ENCODE results near the gene THAP12. TPM values are rescaled to one million over a fixed set of nuclear protein-coding genes. Genes with fewer than 3 reads are reported as not detected.
"Not testable (repeated sequence)": the region's sequence is repeated elsewhere in the genome, so short reads cannot be mapped to it uniquely, and the experiment has no call there.

The THAP12 gene
- total RNA-seq, 3 donors from 2014 or later, result 70.5 to 71.7 (median 71.3) TPM

DNA sequence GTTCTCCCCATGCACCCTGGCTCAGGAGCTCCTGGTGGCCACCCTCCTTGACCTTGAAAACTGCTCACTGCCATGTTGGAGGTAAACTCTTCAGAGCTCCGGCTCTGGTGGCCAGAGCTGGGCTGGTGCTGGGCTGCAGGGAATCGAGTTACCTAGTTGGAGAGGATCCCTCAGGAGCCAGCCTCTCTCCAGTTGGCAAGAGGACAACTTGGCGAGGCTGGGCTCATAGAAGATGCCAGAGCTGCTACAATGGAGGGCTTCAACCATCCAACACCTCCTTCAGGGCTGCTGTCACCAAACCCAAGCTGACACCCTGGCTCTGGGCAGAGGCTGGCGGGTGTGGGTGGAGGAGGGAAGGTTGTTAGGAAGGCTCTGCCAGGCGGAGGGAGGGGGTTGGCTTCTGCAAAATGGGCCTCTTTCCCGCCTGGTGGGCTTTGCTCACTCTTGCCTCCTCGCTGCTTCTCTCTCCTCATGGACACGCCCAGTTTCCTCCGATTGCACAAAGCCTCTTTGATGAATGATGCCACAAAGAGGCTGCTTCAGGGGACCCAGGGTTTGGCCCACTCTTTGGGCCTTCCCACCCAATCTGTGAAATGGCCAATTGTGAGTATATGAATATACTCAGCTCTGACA, 53.1 kb downstream of the THAP12 start:
- DNase-seq (no peak), ATAC-seq (no peak)
- Mint-ChIP-seq H3K4me3 (no peak overlapping the region), H3K36me3 (ENCODE audit: insufficient read depth) (no peaks in the 10 kb centered on the region), H3K4me1 (ENCODE audit: low read depth) (peaks cover 2% of the 10 kb centered on the region), H3K9me3 (no peaks in the 10 kb centered on the region), H3K27me3 (ENCODE audit: low read depth) (peaks cover 12% of the 10 kb centered on the region)

DNA sequence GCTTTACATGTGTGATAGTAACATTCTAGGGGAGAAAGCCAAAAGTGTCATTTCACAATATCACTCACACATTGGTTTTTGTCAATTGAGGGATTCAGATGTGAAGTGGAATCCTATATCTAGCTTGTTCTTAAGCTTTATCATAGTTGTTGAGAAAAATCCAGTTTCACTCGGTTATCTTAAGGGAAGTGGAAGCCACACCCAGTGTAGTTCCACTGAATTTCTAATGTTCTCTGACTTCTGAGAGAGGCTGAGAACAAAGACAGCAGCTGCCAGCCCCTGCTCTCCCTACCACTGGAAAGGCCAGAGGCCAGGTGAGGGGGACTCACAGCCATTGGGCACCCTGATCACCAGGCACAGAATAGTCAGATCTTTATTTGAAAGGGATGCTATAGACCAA, 53.7 kb downstream of the THAP12 start:
- no peaks in the 10 kb centered on the region for H3K36me3 Mint-ChIP-seq (ENCODE audit: insufficient read depth)
- ATAC-seq (no peak), DNase-seq (no peak)
- H3K9me3 Mint-ChIP-seq, result no peaks in the 10 kb centered on the region
- peaks cover 2% of the 10 kb centered on the region for H3K4me1 Mint-ChIP-seq (ENCODE audit: low read depth)
- H3K27me3 Mint-ChIP-seq (ENCODE audit: low read depth), result peaks cover 13% of the 10 kb centered on the region
- no peak overlapping the region for H3K4me3 Mint-ChIP-seq

DNA sequence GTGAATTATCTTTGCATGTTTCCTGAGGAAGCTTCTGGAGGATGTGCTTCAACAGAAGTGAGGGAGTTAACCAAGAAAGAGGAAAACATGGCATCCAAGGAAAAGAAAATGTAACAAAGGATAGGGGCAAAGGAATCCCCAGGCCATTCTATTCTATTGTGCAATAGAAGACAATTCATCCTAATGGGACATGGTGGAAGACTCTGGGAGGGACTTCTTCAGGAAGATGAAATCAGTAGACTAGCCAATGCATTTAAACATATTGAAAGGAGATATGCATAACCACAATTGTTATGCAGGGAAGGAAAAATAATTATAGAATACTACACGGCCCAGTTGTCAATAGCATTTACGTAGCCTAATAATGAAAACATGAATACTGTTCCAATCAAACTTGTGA, 55.7 kb downstream of the THAP12 start:
- H3K4me1 Mint-ChIP-seq (ENCODE audit: low read depth), result peaks cover 2% of the 10 kb centered on the region
- H3K4me3 Mint-ChIP-seq, result no peak overlapping the region
- H3K27me3 Mint-ChIP-seq (ENCODE audit: low read depth), result peaks cover 26% of the 10 kb centered on the region
- DNase-seq (no peak), ATAC-seq (no peak)
- H3K9me3 Mint-ChIP-seq, result no peaks in the 10 kb centered on the region
- no peaks in the 10 kb centered on the region for H3K36me3 Mint-ChIP-seq (ENCODE audit: insufficient read depth)

DNA sequence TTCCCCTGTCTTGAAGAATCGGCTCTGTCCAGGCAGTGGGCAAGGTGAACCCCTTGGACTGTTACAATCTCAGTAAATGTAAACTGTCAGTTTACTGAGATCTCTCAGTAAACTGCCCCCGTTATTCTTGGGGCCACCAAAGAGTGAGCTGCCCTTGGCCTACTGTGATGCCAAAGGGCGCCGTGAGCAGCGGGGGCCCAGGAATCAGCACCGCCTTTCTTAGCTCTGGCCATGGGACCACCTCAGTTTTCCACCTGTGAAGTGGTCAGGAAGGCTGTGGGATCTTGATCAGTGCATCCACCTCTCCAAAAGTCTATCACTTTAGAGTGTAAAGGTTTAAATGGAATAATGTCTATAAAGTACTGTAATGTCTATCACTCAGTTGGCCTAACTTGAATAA, 57.1 kb downstream of the THAP12 start:
- no peak for DNase-seq
- Mint-ChIP-seq H3K4me3 (no peak overlapping the region), H3K4me1 (ENCODE audit: low read depth) (peaks cover 2% of the 10 kb centered on the region), H3K27me3 (ENCODE audit: low read depth) (peaks cover 34% of the 10 kb centered on the region), H3K36me3 (ENCODE audit: insufficient read depth) (no peaks in the 10 kb centered on the region), H3K9me3 (no peaks in the 10 kb centered on the region)
- ATAC-seq, result no peak

DNA sequence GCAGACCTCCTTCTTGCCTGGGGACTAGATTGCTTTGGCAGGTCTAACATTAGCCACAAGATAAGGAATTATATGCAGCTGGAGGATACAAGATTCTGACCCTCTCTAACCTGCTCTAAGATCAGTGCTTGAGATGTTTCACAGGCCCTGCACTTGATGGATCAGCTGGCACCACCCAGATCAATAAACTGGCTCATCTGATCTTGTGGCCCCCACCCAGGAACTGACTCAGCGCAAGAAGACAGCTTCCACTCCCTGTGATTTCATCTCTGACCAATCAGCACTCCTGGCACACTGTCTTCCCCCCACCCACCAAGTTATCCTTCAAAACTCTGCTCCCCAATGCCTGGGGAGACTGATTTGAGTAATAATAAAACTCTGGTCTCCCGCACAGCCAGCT, 57.6 kb downstream of the THAP12 start:
- H3K9me3 Mint-ChIP-seq, H3K4me3 Mint-ChIP-seq: not testable (repeated sequence)

DNA sequence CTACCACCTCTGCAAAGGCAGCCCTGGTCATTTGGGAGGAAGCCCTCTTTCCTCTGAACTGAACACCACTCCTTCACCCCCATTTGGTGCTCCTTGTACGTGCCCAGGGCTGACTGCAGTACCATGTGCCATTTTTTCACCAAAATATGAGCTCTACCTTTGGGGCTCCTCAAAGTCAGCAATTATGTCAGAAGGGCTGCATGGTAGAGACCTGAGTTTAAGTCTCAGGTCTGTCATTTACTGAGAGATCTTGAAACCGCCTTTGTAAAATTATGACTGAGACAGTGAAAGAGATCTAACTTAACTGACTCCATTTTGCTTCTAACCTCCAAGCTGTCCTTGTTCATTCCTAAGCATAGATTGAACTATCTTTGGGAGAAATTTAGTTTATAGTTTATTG, 58.0 kb downstream of the THAP12 start:
- H3K4me3 Mint-ChIP-seq, result no peak overlapping the region
- no peaks in the 10 kb centered on the region for H3K9me3 Mint-ChIP-seq
- H3K4me1 Mint-ChIP-seq (ENCODE audit: low read depth), result peaks cover 2% of the 10 kb centered on the region
- H3K27me3 Mint-ChIP-seq (ENCODE audit: low read depth), result peaks cover 35% of the 10 kb centered on the region
- peak in 1 of 2 donors; percentile 28 for ATAC-seq
- no peak for DNase-seq
- no peaks in the 10 kb centered on the region for H3K36me3 Mint-ChIP-seq (ENCODE audit: insufficient read depth)

More for the DNA sequence above, 57.6 kb downstream of the THAP12 start:
- H3K36me3 Mint-ChIP-seq (ENCODE audit: insufficient read depth); ATAC-seq; H3K4me1 Mint-ChIP-seq (ENCODE audit: low read depth); DNase-seq: not testable (repeated sequence)
- peaks cover 35% of the 10 kb centered on the region for H3K27me3 Mint-ChIP-seq (ENCODE audit: low read depth)

DNA sequence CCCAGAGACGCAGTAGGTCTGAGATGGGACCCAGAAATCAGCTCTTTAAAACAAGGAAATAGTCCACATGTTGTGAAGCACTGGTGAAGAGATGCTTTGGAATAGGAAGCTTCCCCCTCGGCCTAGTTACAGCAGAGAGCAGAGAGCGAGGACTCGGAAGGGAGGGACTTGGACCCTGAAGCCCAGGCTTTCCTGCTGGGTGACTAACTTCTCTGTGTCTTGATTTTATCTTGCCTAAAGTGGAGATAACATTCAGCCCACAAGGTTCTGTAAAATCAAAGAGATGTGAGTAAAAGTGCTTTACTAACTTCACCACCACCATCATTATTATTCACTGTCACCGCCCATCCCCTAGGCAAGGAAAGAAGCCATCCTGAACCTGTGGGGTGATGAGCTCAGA, 58.4 kb downstream of the THAP12 start:
- no peak for DNase-seq
- H3K4me3 Mint-ChIP-seq, result no peak overlapping the region
- peaks cover 35% of the 10 kb centered on the region for H3K27me3 Mint-ChIP-seq (ENCODE audit: low read depth)
- peak; percentile 36 to 49 for ATAC-seq
- H3K9me3 Mint-ChIP-seq, result no peaks in the 10 kb centered on the region
- peaks cover 2% of the 10 kb centered on the region for H3K4me1 Mint-ChIP-seq (ENCODE audit: low read depth)
- H3K36me3 Mint-ChIP-seq (ENCODE audit: insufficient read depth), result no peaks in the 10 kb centered on the region

DNA sequence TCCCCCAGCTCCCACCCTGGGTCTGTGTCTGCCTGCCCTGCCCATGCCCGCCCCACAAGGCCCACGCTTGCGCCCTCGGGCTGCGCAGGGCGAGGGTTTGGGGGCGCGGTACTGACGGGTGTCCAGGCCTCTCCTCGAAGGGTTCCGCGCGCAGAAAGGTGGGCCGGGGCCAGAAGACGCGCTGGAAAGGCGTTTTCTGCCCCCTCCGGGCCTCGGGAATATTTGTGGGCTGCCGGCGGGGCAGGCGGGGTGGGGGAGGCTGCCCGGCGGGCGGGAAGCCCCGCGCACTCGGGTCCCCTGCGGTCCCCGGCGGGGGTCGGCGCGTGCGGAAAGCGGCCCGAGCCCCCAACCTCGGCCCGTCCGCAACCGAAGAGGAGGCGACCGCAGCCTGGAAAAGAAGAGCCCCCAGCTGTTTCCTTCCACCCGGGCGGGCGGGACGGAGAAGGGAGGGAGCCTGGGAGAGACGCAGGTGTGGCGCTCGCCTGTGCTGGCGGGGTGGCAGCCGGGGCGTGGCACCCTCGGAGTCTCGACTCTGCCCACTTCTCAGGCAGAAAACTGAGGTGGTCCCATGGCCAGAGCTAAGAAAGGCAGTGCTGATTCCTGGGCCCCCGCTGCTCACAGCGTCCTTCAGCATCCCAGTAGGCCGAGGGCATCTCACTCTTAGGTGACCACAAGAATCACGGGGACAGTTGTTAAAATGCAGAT, 59.0 kb downstream of the THAP12 start:
- H3K36me3 Mint-ChIP-seq (ENCODE audit: insufficient read depth), result no peaks in the 10 kb centered on the region
- peaks cover 30% of the 10 kb centered on the region for H3K27me3 Mint-ChIP-seq (ENCODE audit: low read depth)
- ATAC-seq (no peak), DNase-seq (no peak)
- peaks cover 2% of the 10 kb centered on the region for H3K4me1 Mint-ChIP-seq (ENCODE audit: low read depth)
- no peaks in the 10 kb centered on the region for H3K9me3 Mint-ChIP-seq
- no peak overlapping the region for H3K4me3 Mint-ChIP-seq

DNA sequence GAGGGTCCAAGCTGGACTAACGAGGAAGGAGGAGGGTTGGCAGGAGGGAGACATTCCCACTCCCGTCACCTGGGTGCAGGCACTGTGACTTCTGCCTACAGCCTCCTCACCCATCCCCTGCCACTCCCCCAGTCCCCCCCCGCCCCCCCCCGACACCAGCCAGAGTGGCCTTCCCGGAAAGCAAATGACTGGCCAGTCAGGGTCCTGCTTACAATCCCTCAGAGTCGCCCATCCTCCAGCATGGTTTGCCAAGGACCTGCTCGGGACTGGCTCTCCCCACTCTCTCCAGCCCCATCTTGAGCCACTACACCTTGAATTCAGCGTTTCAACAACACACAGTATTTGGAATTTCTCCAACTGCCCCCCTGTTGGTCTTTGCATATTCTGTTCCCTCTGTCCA, 59.6 kb downstream of the THAP12 start:
- Mint-ChIP-seq H3K9me3 (no peaks in the 10 kb centered on the region), H3K4me1 (ENCODE audit: low read depth) (peaks cover 2% of the 10 kb centered on the region), H3K4me3 (no peak overlapping the region), H3K27me3 (ENCODE audit: low read depth) (peaks cover 29% of the 10 kb centered on the region), H3K36me3 (ENCODE audit: insufficient read depth) (no peaks in the 10 kb centered on the region)
- ATAC-seq, result no peak
- no peak for DNase-seq

DNA sequence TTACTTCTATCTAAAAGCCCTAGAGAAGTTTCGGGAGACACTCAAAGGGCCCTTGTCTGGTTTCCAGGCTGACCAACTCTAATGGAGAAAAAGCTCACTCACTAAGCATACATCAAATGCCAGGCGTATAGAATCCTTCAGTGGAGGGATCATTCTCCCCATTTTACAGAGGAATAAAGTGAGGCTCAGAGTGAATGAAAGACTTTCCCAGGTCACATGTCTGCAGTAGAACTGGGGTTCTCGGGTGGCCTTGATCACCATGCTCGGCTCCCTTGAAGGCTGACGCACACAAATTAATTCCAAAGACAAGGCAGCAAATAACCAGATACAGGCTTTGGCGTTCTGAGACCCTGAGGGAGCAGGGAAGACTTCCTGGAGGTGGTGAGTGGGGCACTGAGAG, 60.0 kb downstream of the THAP12 start:
- Mint-ChIP-seq H3K9me3 (no peaks in the 10 kb centered on the region), H3K36me3 (ENCODE audit: insufficient read depth) (no peaks in the 10 kb centered on the region), H3K4me3 (no peak overlapping the region), H3K27me3 (ENCODE audit: low read depth) (peaks cover 29% of the 10 kb centered on the region), H3K4me1 (ENCODE audit: low read depth) (peaks cover 2% of the 10 kb centered on the region)
- DNase-seq (no peak), ATAC-seq (no peak)

DNA sequence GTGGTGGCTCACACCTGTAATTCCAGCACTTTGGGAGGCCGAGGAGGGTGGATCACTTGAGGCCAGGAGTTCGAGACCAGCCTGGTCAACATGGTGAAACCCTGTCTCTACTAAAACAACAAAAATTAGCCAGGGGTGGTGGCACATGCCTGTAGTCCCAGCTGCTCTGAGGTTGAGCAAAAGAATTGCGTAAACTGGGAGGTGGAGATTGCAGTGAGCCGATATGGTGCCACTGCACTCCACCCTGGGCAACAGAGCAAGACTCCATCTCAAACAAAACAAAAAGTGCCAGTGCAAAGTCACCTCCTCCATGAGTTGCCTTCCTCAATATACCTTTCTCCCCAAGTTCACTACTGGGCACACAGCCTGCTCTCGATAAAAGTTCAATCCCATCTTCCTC, 61.1 kb downstream of the THAP12 start:
- H3K4me1 Mint-ChIP-seq (ENCODE audit: low read depth); H3K36me3 Mint-ChIP-seq (ENCODE audit: insufficient read depth); ATAC-seq; H3K9me3 Mint-ChIP-seq; H3K4me3 Mint-ChIP-seq; DNase-seq: not testable (repeated sequence)
- H3K27me3 Mint-ChIP-seq (ENCODE audit: low read depth), result peaks cover 29% of the 10 kb centered on the region

DNA sequence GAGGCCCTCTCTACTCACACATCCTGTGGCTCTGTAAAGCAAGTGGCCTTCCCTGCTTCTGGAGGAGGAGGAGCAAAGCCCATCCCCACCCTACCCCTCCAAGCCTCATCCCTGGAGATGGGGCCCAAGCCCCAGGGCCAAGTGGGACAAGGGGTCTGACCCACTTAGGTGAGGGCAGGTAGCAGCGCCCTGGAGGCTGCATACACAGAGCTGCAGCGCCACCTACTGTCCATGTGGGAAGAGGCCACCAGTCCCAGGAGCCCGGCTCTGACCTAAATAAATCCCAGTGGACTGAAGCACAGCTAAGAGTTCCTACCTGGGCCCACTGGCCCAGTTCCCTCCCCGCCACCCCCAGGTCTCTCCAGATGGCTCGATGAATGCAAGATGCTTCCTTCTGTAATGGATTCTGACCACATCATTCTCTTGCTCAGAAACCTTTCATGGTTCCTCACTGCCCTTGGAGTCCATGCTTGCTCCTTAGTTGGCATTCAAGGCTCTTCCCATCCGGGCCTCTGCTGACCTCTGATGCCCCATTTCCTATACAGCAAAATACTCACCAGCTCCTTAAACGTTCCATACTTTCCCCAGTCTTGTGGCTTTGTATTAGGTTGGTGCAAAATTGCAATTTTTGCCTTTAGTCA, 62.1 kb downstream of the THAP12 start:
- peaks cover 31% of the 10 kb centered on the region for H3K27me3 Mint-ChIP-seq (ENCODE audit: low read depth)

DNA sequence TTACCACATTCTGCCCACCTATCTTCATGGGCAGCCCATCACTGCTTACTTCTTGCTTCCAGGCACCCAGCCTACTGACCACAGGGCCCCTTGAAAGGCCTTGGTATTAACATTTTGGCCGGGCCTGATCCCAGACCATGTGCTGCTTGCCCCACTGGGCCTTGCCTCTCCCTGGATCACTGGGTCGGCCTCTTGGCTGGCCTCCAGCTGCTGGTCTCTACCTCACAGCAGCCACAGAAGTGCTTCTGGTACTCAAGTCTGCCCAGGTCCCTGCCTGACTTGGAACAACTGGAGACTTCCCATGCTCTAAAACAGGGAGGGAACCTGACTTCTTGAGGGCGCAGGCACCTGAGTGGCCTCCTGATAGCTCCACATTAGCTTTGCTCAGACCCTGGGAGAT, 63.6 kb downstream of the THAP12 start:
- Mint-ChIP-seq H3K4me1 (ENCODE audit: low read depth) (no peaks in the 10 kb centered on the region), H3K4me3 (no peak overlapping the region), H3K9me3 (no peaks in the 10 kb centered on the region), H3K27me3 (ENCODE audit: low read depth) (peaks cover 24% of the 10 kb centered on the region), H3K36me3 (ENCODE audit: insufficient read depth) (no peaks in the 10 kb centered on the region)
- ATAC-seq (no peak), DNase-seq (no peak)

More for the DNA sequence above, 62.1 kb downstream of the THAP12 start:
- peaks cover 2% of the 10 kb centered on the region for H3K4me1 Mint-ChIP-seq (ENCODE audit: low read depth)
- H3K9me3 Mint-ChIP-seq, result no peaks in the 10 kb centered on the region
- no peaks in the 10 kb centered on the region for H3K36me3 Mint-ChIP-seq (ENCODE audit: insufficient read depth)
- DNase-seq, result peak; percentile 87
- peak; percentile 87 to 88 for ATAC-seq
- H3K4me3 Mint-ChIP-seq, result no peak overlapping the region

DNA sequence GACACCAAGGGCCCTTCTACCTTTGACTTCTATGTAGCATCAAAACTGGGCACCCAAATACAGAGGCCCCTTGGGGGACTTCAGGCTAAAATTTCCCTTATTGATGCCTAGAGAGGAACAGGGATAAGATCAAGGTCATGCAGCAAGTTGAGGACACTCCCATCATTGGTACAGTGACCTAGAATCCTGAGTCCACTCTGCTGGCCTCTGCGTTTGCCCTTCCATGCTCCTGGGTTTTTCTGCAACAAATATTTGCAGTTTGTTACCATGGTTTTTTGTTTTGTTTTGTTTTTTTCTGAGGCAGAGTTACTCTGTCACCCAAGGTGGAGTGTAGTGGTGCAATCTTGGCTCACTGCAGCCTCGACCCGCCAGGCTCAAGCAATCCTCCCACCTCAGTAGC, 64.2 kb downstream of the THAP12 start:
- Mint-ChIP-seq H3K4me3 (no peak overlapping the region), H3K36me3 (ENCODE audit: insufficient read depth) (no peaks in the 10 kb centered on the region), H3K27me3 (ENCODE audit: low read depth) (peaks cover 24% of the 10 kb centered on the region), H3K4me1 (ENCODE audit: low read depth) (no peaks in the 10 kb centered on the region), H3K9me3 (no peaks in the 10 kb centered on the region)
- no peak for DNase-seq
- ATAC-seq, result no peak

Measured in activated T-cell treated with anti-CD3 and anti-CD28 coated beads, Interleukin-2, amount 50 U/mL, for 4 hours (primary cell).